ENCODE results near the gene ORM1. TPM values are rescaled to one million over a fixed set of nuclear protein-coding genes. Genes with fewer than 3 reads are reported as not detected.
A peak's percentile ranks its signal among the peaks of the same experiment; 100 is the strongest.

ORM1 gene
- total and polyA plus RNA-seq, 2 donors (not counting 1 experiment from before 2014, with no cell fraction given): not detected

- Histone ChIP-seq H3K27ac (ENCODE audit: insufficient read depth, low read length) (no peak overlapping the region), H3K4me3 (replicated peaks in 1 of 4; ENCODE audit: control extremely low read depth in 1 of 4, insufficient read depth in 1 of 4, low read depth in 3 of 4, low read length in 4 of 4) (no peak overlapping the region), H3K4me2 (ENCODE audit: extremely low read depth, insufficient read depth, low read length) (no peak overlapping the region), H3K4me1 (ENCODE audit: control insufficient read depth, extremely low read depth, insufficient read depth, low read length) (peaks cover 14% of the 10 kb centered on the region), H3K36me3 (ENCODE audit: control insufficient read depth, insufficient read depth, low read length) (peaks cover 3% of the 10 kb centered on the region), H2AFZ (ENCODE audit: low read length) (no peak overlapping the region), H3K9ac (ENCODE audit: insufficient read depth, low read length) (no peak overlapping the region), H4K20me1 (ENCODE audit: control insufficient read depth, extremely low read depth, insufficient read depth, low read length) (no peaks in the 10 kb centered on the region), H3K27me3 (ENCODE audit: control insufficient read depth, insufficient read depth, low read length) (no peaks in the 10 kb centered on the region), H3K9me3 (ENCODE audit: control insufficient read depth, insufficient read depth, low read depth, low read length) (no peaks in the 10 kb centered on the region), H3K79me2 (ENCODE audit: control insufficient read depth, insufficient read depth, low read length) (no peaks in the 10 kb centered on the region)
- DNase-seq (ENCODE audit: low read depth in 2 of 2): no peak
- TF ChIP-seq EZH2 (IDR thresholded peaks at IDR 0.05; ENCODE audit: low read length, missing control alignments): no peak
Measured at GRCh38 chr9:114287763-114288192, 35.1 kb upstream of the ORM1 start.

- H3K4me2 ChIP-seq (ENCODE audit: extremely low read depth, insufficient read depth, low read length): no peak overlapping the region
- H3K4me3 ChIP-seq (replicated peaks in 1 of 4; ENCODE audit: control extremely low read depth in 1 of 4, insufficient read depth in 1 of 4, low read depth in 3 of 4, low read length in 4 of 4): no peak overlapping the region
- peaks cover 3% of the 10 kb centered on the region for H3K36me3 ChIP-seq (ENCODE audit: control insufficient read depth, insufficient read depth, low read length)
- no peak overlapping the region for H3K9ac ChIP-seq (ENCODE audit: insufficient read depth, low read length)
- no peaks in the 10 kb centered on the region for H3K9me3 ChIP-seq (ENCODE audit: control insufficient read depth, insufficient read depth, low read depth, low read length)
- no peaks in the 10 kb centered on the region for H3K79me2 ChIP-seq (ENCODE audit: control insufficient read depth, insufficient read depth, low read length)
- peaks cover 14% of the 10 kb centered on the region for H3K4me1 ChIP-seq (ENCODE audit: control insufficient read depth, extremely low read depth, insufficient read depth, low read length)
- no peaks in the 10 kb centered on the region for H4K20me1 ChIP-seq (ENCODE audit: control insufficient read depth, extremely low read depth, insufficient read depth, low read length)
- TF ChIP-seq, protein P1, sequence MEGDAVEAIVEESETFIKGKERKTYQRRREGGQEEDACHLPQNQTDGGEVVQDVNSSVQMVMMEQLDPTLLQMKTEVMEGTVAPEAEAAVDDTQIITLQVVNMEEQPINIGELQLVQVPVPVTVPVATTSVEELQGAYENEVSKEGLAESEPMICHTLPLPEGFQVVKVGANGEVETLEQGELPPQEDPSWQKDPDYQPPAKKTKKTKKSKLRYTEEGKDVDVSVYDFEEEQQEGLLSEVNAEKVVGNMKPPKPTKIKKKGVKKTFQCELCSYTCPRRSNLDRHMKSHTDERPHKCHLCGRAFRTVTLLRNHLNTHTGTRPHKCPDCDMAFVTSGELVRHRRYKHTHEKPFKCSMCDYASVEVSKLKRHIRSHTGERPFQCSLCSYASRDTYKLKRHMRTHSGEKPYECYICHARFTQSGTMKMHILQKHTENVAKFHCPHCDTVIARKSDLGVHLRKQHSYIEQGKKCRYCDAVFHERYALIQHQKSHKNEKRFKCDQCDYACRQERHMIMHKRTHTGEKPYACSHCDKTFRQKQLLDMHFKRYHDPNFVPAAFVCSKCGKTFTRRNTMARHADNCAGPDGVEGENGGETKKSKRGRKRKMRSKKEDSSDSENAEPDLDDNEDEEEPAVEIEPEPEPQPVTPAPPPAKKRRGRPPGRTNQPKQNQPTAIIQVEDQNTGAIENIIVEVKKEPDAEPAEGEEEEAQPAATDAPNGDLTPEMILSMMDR (conservative IDR thresholded peaks at IDR 0.05 in 1 of 2, IDR thresholded peaks at IDR 0.05 in 1 of 2; ENCODE audit: low read depth in 1 of 2, low read length in 2 of 2): no peak
- no peak for TF ChIP-seq EZH2 (IDR thresholded peaks at IDR 0.05; ENCODE audit: low read length, missing control alignments)
- no peak overlapping the region for H3K27ac ChIP-seq (ENCODE audit: insufficient read depth, low read length)
- no peak overlapping the region for H2AFZ ChIP-seq (ENCODE audit: low read length)
- peak in 1 of 2 donors; percentile 81 for DNase-seq (ENCODE audit: low read depth in 2 of 2)
- H3K27me3 ChIP-seq (ENCODE audit: control insufficient read depth, insufficient read depth, low read length): no peaks in the 10 kb centered on the region
Measured at GRCh38 chr9:114288193-114289091, 34.5 kb upstream of the ORM1 start.

DNA sequence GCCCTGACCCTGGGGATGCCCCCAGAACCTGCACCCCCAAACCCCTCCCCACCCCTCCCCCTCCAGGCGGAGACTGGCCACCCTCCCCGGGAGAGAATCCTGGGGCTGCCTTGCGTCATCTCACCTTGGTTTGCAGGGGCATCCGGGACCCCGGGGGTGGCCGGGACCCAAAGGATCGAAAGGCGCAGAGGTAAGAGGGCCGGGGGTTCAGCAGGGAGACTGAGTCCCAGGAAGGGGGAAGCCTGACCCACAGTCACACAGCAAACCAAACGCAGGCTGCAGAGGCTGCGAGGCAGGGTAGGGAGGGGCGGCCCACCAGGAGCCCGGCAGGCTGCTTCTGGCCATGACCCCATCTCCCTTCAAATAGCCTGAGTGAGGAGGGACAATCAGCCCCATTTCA, 33.8 kb upstream of the ORM1 start:
- TF ChIP-seq, protein P1 (conservative IDR thresholded peaks at IDR 0.05 in 1 of 2, IDR thresholded peaks at IDR 0.05 in 1 of 2; ENCODE audit: low read depth in 1 of 2, low read length in 2 of 2): no peak
- TF ChIP-seq EZH2 (IDR thresholded peaks at IDR 0.05; ENCODE audit: low read length, missing control alignments): no peak
- no peak overlapping the region for H3K4me2 ChIP-seq (ENCODE audit: extremely low read depth, insufficient read depth, low read length)
- H3K79me2 ChIP-seq (ENCODE audit: control insufficient read depth, insufficient read depth, low read length): no peaks in the 10 kb centered on the region
- no peak overlapping the region for H3K4me3 ChIP-seq (replicated peaks in 1 of 4; ENCODE audit: control extremely low read depth in 1 of 4, insufficient read depth in 1 of 4, low read depth in 3 of 4, low read length in 4 of 4)
- no peaks in the 10 kb centered on the region for H3K27me3 ChIP-seq (ENCODE audit: control insufficient read depth, insufficient read depth, low read length)
- DNase-seq (ENCODE audit: low read depth in 2 of 2): no peak
- H3K27ac ChIP-seq (ENCODE audit: insufficient read depth, low read length): no peak overlapping the region
- H4K20me1 ChIP-seq (ENCODE audit: control insufficient read depth, extremely low read depth, insufficient read depth, low read length): no peaks in the 10 kb centered on the region
- H2AFZ ChIP-seq (ENCODE audit: low read length): no peak overlapping the region
- H3K4me1 ChIP-seq (ENCODE audit: control insufficient read depth, extremely low read depth, insufficient read depth, low read length): peaks cover 14% of the 10 kb centered on the region
- H3K9me3 ChIP-seq (ENCODE audit: control insufficient read depth, insufficient read depth, low read depth, low read length): no peaks in the 10 kb centered on the region
- no peak overlapping the region for H3K9ac ChIP-seq (ENCODE audit: insufficient read depth, low read length)
- peaks cover 3% of the 10 kb centered on the region for H3K36me3 ChIP-seq (ENCODE audit: control insufficient read depth, insufficient read depth, low read length)
